HTERT RPE-1 (cell line): ENCODE data around the gene PCDHGA3.
"Not testable (repeated sequence)": the region's sequence is repeated elsewhere in the genome, so short reads cannot be mapped to it uniquely, and the experiment has no call there.

Experiments
- in situ Hi-C: fragments of 300-500 bp; cut with MboI; formaldehyde crosslinking; loops from 4 replicates; pipeline ENCODE4 v1.14.3; 2020; ENCODE audit warnings: low sequenced_read_pairs

The PCDHGA3 gene

GRCh38 chr5:141346017-141346416 is 2.4 kb downstream of the PCDHGA3 start:
- in situ Hi-C loops = not testable (repeated sequence)

DNA sequence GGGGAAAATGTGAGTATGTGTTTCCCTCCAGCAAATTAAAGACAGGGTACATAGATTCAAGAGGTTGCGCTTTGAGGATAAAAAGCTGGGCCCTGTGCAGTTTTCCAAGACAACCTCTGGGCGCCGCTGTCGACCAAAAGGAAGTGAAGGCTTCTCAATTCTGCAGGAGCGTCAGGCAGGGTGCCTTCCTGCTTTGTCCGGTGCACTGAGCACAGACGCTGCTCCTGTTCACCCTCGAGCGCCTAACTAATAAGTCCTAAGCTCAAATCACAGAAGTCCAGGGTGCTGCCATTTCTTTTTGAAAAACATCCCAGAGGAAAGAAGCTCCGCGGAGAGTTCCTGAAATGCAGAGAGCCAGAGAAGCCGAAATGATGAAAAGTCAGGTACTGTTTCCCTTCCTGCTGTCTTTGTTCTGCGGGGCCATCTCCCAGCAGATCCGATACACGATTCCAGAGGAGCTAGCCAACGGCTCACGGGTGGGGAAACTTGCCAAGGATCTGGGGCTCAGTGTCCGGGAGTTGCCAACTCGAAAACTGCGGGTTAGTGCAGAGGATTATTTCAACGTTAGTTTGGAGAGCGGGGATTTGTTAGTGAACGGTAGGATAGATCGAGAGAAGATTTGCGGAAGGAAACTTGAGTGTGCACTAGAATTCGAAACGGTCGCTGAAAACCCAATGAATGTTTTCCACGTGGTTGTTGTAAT is 6.4 kb downstream of the PCDHGA3 start, which contains the start of gene PCDHGB1:
Gene PCDHGB1, plus strand, starts transcription at position 183 of the 703 bp plus-strand sequence. Its CDS starts 162 bp downstream, at position 345.
- in situ Hi-C loops = no loop called here

GRCh38 chr5:141351591-141351990 is 8.0 kb downstream of the PCDHGA3 start:
- in situ Hi-C loops = no loop called here

DNA sequence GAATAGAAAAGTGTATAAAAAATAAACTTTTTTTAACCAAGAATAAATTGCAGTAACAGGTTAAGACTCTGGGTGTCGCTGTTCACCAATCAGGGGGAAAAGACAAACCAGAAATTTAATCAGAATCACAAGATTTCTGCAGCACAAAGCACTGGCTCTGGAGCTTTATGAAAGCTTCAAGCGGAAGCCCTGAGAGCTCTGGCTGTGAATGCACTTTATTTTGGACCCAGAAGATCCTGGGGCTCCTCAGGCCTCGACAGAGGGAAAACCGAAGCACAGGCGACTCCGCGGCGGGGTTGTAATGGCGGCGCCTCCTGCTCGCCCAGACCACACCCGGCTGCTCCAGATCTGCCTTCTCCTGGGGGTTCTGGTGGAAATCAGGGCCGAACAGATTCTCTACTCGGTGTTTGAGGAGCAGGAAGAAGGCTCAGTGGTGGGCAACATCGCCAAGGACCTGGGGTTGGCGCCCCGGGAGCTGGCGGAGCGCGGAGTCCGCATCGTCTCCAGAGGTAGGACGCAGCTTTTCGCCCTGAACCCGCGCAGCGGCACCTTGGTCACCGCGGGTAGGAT is 11.4 kb downstream of the PCDHGA3 start, which contains the start of gene PCDHGA4:
Gene PCDHGA4, plus strand, starts transcription at position 122 of the 570 bp plus-strand sequence. Its CDS starts 87 bp downstream, at position 209.
- in situ Hi-C loops = no loop called here

GRCh38 chr5:141355641-141356040 is 12.0 kb downstream of the PCDHGA3 start:
- in situ Hi-C loops = no loop called here

- in situ Hi-C loops = no loop called here
Measured at GRCh38 chr5:141356133-141356532, 12.5 kb downstream of the PCDHGA3 start.

- in situ Hi-C loops = no loop called here
Measured at GRCh38 chr5:141356950-141357349, 13.3 kb downstream of the PCDHGA3 start.

- in situ Hi-C loops = no loop called here
Measured at GRCh38 chr5:141359790-141360426, 16.3 kb downstream of the PCDHGA3 start, which contains the start of gene PCDHGB2. Gene PCDHGB2 (plus strand): TSS chr5:141359994. CDS start chr5:141360136, 142 bp downstream.

GRCh38 chr5:141360685-141361084 is 17.1 kb downstream of the PCDHGA3 start:
- in situ Hi-C loops = no loop called here

GRCh38 chr5:141362719-141363118 is 19.1 kb downstream of the PCDHGA3 start:
- in situ Hi-C loops = no loop called here

DNA sequence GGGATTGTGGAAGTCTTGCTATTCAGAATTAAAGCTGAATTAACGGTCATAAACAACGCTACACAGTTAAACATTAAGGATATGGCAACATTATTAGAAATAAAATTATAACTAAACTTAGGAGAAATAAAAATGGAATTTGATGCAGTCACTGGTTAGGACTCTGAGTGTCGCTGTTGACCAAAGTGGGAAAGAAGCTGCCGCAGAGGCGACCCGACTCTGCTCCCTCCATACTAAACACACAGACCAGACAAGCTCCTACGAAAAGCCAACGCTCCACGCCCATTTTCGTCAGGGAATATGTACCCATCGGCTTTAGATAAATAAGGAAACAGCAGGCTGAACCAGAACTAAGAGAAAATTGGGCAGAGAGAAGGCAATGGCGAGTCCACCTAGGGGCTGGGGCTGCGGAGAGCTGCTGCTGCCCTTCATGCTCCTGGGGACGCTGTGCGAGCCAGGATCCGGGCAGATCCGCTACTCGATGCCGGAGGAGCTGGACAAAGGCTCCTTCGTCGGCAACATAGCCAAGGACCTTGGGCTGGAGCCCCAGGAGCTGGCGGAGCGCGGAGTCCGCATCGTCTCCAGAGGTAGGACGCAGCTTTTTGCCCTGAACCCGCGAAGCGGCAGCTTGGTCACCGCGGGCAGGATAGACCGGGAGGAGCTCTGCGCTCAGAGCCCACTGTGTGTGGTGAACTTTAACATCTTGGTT is 20.5 kb downstream of the PCDHGA3 start, which contains the start of gene PCDHGA5:
Gene PCDHGA5, plus strand, starts transcription at position 211 of the 709 bp plus-strand sequence. Its CDS starts 169 bp downstream, at position 380.
- in situ Hi-C loops = no loop called here

GRCh38 chr5:141366016-141366896 is 22.6 kb downstream of the PCDHGA3 start:
- in situ Hi-C loops = no loop called here

DNA sequence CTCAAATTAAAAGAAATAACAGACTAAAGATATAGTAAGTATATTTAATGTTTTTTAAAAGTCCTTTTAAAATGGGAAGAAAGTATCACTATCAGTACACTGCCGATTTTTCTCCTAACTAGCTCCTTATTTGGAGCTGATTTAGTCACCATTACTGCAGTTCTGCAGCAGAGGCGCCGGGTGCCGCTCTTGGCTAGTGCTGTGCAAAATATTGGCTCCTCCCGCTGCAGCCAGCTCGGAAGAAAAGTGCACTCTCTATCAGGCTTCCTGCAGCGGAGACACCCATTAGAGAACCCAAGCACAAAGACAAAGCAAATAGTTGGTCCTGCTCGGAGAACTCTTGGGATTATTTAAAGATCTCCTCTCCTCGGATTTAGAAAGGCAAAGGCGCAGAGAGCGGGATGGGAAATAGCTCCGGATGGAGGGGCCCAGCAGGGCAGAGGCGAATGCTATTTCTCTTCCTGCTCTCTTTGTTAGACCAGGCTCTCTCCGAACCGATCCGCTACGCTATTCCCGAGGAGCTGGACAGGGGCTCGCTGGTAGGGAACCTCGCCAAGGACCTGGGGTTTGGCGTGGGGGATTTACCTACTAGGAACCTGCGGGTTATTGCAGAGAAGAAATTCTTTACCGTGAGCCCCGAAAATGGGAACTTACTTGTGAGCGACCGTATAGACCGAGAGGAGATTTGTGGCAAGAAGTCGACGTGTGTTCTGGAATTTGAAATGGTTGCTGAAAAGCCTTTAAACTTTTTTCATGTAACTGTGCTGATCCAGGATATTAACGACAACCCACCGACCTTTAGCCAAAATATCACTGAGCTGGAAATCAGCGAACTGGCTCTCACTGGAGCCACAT is 26.6 kb downstream of the PCDHGA3 start, which contains the start of gene PCDHGB3:
Gene PCDHGB3, plus strand, starts transcription at position 249 of the 855 bp plus-strand sequence. Its CDS starts 153 bp downstream, at position 402.
- in situ Hi-C loops = no loop called here

DNA sequence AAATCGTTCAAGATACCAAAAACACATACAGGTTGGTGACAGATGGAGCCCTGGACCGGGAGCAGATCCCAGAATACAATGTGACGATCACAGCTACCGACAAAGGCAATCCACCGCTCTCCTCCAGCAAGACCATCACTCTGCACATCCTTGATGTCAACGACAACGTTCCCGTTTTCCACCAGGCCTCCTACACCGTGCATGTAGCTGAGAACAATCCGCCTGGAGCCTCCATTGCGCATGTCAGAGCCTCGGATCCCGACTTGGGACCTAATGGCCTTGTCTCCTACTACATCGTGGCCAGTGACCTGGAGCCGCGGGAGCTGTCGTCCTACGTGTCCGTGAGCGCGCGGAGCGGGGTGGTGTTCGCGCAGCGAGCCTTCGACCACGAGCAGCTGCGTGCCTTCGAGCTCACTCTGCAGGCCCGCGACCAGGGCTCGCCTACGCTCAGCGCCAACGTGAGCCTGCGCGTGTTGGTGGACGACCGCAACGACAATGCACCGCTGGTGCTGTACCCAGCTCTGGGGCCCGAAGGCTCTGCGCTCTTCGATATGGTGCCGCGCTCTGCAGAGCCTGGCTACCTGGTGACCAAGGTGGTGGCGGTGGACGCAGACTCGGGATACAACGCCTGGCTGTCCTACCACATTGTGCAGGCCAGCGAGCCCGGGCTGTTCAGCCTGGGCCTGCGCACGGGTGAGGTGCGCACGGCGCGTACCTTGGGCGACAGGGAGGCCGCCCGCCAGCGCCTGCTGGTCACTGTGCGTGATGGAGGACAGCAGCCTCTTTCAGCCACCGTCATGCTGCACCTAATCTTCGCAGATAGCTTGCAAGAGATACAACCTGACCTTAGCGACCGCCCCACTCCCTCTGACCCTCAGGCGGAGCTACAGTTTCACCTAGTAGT is 28.2 kb downstream of the PCDHGA3 start:
- in situ Hi-C loops = no loop called here

DNA sequence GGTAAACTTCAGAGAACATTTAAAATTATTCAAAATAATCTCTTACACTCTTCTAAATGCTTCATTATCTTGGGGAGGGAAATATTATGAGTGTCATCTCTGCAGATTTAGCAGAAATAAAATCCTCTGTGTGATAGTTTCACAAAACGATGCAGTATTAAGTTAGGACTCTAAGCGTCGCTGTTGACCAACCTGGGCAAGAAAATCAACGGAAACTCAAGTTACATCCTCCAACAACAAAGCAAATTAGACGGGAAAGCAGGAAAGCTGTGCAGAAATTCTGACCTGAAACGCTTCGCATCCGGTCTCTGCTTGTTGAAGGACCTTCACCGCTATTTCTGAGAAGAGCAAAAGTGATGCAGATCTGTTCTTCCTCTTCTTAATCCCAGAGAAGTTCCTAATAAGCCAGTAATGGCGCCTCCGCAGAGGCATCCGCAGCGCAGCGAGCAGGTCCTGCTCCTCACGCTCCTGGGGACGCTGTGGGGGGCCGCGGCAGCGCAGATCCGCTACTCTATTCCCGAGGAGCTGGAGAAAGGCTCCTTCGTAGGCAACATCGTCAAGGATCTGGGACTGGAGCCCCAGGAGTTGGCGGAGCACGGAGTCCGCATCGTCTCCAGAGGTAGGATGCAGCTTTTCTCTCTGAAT is 30.2 kb downstream of the PCDHGA3 start, which contains the start of gene PCDHGA6:
Gene PCDHGA6, plus strand, starts transcription at position 219 of the 645 bp plus-strand sequence. Its CDS starts 193 bp downstream, at position 412.
- in situ Hi-C loops = no loop called here

GRCh38 chr5:141374627-141375026 is 31.0 kb downstream of the PCDHGA3 start:
- in situ Hi-C loops = no loop called here

GRCh38 chr5:141375444-141376155 is 32.0 kb downstream of the PCDHGA3 start:
- in situ Hi-C loops = not testable (repeated sequence)
